Globus pallidus (tissue), 1 donor: ENCODE results near the gene CD72.

Source experiments
- DNase-seq: peaks from one replicate; pipeline ENCODE4 v3.0.0-alpha.2; 2015; ENCODE audit warnings: low spot score

CD72 gene

GRCh38 chr9:35618325-35618727, at the start of gene CD72:
TSS of gene CD72 (minus strand) at chr9:35618413. CDS start at chr9:35618303, 110 bp downstream.
- no peak for DNase-seq

- no peak for DNase-seq
Observed at GRCh38 chr9:35667939-35668338, 49.7 kb upstream of the CD72 start.

- DNase-seq: no peak
Observed at GRCh38 chr9:35666549-35666948, 48.3 kb upstream of the CD72 start.

GRCh38 chr9:35666045-35666444, 47.8 kb upstream of the CD72 start:
- no peak for DNase-seq

- no peak for DNase-seq
Observed at GRCh38 chr9:35665471-35665818, 47.2 kb upstream of the CD72 start.

GRCh38 chr9:35664531-35665470, 46.6 kb upstream of the CD72 start, which contains the start of gene ARHGEF39:
TSS of gene ARHGEF39 (minus strand) at chr9:35665195. CDS start at chr9:35665169, 26 bp downstream.
- peak; percentile 68 for DNase-seq

GRCh38 chr9:35662437-35662836, 44.2 kb upstream of the CD72 start:
- DNase-seq: no peak

GRCh38 chr9:35661756-35662350, 43.6 kb upstream of the CD72 start:
- no peak for DNase-seq

- no peak for DNase-seq
Observed at GRCh38 chr9:35660966-35661415, 42.8 kb upstream of the CD72 start.

- no peak for DNase-seq
Observed at GRCh38 chr9:35659340-35659739, 41.1 kb upstream of the CD72 start.

- DNase-seq: no peak
Observed at GRCh38 chr9:35658968-35659220, 40.7 kb upstream of the CD72 start.

GRCh38 chr9:35658137-35658967, 40.1 kb upstream of the CD72 start, which contains the start of gene CCDC107:
TSS of gene CCDC107 (plus strand) at chr9:35658292. CDS start at chr9:35658380, 88 bp downstream.
- peak; percentile 92 for DNase-seq

- peak; percentile 99 for DNase-seq
Observed at GRCh38 chr9:35657546-35658136, 39.4 kb upstream of the CD72 start, which contains the start of gene RMRP. TSS of gene RMRP (minus strand) at chr9:35658019.

- no peak for DNase-seq
Observed at GRCh38 chr9:35656831-35657545, 38.8 kb upstream of the CD72 start.

- DNase-seq: no peak
Observed at GRCh38 chr9:35656348-35656747, 38.1 kb upstream of the CD72 start.

- no peak for DNase-seq
Observed at GRCh38 chr9:35653611-35654010, 35.4 kb upstream of the CD72 start.

GRCh38 chr9:35652829-35653209, 34.6 kb upstream of the CD72 start:
- DNase-seq: no peak

- DNase-seq: no peak
Observed at GRCh38 chr9:35651956-35652828, 34.0 kb upstream of the CD72 start.

GRCh38 chr9:35650341-35651158, 32.3 kb upstream of the CD72 start, which contains the start of gene SIT1:
TSS of gene SIT1 (minus strand) at chr9:35650931. CDS start at chr9:35650853, 78 bp downstream.
- DNase-seq: no peak
